GM12864 (cell line): ENCODE data around the gene METTL8.
"Not testable (repeated sequence)": the region's sequence is repeated elsewhere in the genome, so short reads cannot be mapped to it uniquely, and the experiment has no call there.

ENCODE experiments used
- DNase-seq: peaks from one replicate; pipeline ENCODE4 v3.0.0-alpha.2; 2011; ENCODE audit warnings: low read depth
- H3K4me3 ChIP-seq: 2 replicates; pipeline ENCODE4 v1.5.1; 2011; ENCODE audit warnings: mild to moderate bottlenecking, low read depth, low read length, control low read depth
- TF ChIP-seq, protein P1 (sequence below): IDR thresholded peaks from 2 replicates; pipeline ENCODE4 v1.5.1; 2011; ENCODE audit warnings: low read depth, mild to moderate bottlenecking, moderate library complexity, low read length, control low read depth, inconsistent platforms; ENCODE audit errors: missing control alignments

METTL8 gene

DNA sequence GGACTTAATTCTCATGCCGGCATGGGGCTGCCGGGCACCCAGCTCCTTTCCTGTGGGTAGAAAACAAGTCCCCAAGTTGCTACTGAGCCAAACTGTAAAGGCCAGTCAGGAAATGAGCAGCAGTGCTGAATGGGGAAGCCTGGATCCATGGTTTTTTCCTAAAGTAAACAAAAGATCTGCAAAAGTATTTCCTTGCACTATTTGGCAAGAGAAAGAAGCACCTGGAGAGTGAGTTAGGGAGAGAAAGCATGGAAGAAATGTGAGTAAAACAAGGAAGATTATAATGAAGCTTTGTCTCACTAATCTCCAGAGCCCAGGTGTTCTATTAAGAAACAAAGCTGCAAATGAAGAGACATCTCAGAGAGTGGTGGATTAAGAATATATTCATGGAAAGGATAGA is 117.6 kb downstream of the METTL8 start:
- no peak overlapping the region for H3K4me3 ChIP-seq
- no peak for DNase-seq
- TF ChIP-seq, protein P1, sequence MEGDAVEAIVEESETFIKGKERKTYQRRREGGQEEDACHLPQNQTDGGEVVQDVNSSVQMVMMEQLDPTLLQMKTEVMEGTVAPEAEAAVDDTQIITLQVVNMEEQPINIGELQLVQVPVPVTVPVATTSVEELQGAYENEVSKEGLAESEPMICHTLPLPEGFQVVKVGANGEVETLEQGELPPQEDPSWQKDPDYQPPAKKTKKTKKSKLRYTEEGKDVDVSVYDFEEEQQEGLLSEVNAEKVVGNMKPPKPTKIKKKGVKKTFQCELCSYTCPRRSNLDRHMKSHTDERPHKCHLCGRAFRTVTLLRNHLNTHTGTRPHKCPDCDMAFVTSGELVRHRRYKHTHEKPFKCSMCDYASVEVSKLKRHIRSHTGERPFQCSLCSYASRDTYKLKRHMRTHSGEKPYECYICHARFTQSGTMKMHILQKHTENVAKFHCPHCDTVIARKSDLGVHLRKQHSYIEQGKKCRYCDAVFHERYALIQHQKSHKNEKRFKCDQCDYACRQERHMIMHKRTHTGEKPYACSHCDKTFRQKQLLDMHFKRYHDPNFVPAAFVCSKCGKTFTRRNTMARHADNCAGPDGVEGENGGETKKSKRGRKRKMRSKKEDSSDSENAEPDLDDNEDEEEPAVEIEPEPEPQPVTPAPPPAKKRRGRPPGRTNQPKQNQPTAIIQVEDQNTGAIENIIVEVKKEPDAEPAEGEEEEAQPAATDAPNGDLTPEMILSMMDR: no peak

DNA sequence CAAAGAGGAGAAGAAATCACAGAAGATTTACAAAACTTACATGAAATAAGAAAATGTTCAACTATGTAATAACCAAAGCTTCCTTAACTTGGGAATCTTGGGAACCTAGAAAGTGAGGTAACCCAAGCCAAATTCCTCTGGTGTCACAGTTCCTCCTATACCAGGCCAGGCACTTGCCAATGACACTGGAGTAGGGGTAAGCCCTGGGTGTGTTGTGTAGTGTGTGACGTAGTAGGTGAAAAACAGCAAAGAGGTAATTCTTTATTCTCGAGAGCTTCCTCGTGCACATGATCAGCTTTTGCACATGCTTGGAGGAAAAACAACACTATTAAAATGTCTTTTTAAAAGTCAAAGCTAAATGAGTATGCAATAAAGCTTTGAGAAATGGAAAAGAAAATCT is 118.0 kb downstream of the METTL8 start:
- H3K4me3 ChIP-seq: no peak overlapping the region
- no peak for DNase-seq
- TF ChIP-seq, protein P1: no peak

DNA sequence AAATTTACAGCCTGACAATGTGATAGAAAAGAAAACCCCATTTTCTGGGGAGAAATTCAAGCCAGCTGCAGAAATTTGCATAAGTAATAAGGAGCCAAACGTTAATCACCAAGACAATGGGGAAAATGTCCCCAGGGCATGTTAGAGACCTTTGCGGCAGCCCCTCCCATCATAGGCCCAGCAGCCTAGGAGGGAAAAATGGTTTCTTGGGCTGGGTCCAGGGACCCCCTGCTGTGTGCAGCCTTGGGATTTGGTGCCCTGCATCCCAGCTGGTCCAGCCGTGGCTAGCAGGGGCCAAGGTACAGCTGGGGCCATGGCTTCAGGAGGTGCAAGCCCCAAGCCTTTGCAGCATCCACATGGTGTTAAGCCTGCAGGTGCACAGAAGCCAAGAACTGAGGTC is 121.6 kb downstream of the METTL8 start:
- not testable (repeated sequence) for H3K4me3 ChIP-seq, DNase-seq

DNA sequence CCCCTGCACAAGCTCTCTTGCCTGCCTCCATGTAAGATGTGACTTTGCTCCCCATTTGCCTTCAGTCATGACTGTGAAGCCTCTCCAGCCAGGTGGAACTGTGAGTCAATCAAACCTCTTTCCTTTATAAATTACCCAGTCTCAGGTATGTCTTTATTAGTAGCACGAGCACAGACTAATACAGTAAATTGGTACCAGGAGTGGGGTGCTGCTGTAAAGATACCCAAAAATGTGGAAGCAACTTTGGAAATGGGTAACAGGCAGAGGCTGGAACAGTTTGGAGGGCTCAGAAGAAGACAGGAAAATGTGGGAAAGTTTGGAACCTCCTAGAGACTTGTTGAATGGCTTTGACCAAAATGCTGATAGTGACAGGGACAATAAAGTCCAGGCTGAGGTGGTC is 122.2 kb downstream of the METTL8 start:
- not testable (repeated sequence) for H3K4me3 ChIP-seq, DNase-seq

DNA sequence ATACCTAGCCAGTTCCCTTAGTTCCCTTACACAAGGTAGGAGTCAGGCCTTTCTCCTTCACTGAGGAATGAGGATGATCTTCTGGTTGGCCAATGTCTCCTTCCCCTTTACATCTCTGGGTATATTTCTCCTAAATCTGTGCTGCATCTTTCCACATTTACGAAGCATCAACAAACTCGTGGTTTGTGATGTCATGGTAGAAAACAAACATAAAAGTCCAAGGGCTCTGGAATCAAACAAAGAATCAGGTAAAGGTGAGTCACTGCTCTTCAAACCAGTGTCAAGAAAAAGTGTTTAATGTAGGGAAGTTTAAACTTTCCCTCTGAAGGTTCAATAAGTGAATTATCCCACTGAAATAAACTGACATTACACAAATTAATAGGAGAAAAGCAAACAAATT is 122.9 kb downstream of the METTL8 start:
- DNase-seq: no peak
- no peak overlapping the region for H3K4me3 ChIP-seq
- TF ChIP-seq, protein P1: no peak

DNA sequence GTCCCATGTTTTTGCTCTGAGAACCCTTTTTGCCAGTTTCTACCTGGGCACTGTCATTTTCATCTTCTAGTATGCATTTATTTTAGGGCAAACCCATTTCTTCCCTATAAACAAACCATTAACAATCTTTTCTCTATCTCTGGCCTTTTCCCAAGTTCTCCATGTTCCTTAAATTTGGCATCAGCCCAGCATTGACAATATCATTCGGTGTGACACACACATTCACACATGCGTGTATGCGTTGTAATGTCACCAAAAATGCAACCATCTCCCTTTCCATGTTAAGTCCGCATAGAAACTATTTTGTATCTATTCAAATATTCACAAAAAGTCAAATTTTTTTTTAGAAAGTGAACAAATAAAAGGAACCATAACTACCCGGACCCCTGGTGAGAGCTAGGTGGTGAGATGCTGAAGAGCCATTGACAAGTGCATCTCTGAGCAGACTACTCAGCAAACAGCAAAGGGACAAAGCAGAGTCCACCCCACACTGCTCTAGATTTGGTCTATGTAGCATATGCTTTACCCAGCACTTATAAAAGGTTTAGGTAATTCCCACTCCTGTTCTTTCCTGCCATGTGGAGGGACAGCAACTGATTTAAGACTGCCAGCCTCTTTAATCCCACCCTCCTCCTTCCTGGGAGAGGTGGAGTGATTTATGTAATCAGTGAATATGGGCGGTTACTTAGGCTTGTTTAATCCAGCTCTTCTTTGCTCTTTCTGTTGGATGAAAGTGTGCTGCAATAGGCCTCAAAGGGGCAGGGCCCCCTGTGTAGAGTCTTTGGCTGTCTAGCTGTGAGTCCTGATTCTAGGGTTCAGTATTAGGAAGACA is 124.1 kb downstream of the METTL8 start:
- no peak overlapping the region for H3K4me3 ChIP-seq
- no peak for DNase-seq
- TF ChIP-seq, protein P1: no peak

DNA sequence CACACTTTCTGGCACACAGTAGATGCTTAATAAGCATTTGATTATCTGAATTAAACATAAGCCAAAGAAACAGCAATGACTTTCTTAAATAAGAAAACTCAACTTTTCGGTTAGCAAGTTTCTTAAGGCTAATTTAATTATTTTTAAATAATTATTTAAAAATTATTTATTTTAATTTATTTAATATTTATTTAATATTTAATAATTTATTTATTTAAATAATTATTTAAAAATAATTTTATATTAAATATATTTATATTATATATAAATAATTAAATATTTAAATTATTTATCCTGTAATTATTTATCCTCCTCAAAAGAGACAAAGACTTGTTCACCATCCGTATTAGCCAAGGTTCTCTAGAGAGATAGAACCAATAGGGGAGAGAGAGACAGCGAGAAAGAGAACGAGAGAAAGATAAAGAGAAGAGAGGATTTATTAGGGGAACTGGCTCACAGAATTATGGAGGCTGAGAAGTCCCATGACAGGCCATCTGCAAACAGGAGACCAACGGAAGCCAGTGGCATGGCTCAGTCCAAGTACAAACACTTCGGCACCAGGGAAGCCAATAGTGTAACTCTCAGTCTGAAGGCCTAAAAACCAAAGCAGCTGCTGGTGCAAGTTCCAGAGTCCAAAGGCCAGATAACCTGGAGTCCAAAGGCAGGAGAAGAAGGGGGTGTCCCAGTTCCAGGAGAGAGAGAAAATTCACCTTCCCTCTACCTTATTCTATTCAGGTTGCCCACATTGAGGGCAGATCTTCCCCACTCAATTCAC is 125.3 kb downstream of the METTL8 start:
- TF ChIP-seq, protein P1: no peak
- DNase-seq: no peak
- H3K4me3 ChIP-seq: no peak overlapping the region

DNA sequence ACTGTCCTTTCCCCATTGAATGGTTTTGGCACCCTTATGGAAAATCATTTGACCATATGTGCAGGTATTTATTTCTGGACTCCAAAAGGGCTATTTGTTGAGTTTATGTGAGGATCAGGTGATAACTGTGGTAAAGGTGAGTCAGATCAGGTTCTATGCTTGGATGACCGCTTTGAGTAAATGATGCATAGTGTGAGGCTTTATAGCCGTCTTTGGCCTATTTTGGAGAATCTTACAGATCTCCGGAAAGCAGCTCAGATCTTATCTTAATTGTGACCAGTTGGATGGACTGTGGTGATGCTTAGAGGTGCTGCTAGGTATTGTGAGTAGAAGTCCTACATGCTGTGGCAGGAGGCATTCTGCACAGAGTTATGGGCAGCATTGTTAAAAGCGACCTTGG is 126.2 kb downstream of the METTL8 start:
- H3K4me3 ChIP-seq: no peak overlapping the region
- DNase-seq: no peak
- TF ChIP-seq, protein P1: no peak
